Osteocyte (in vitro differentiated cells): Measurements from ENCODE around the gene WDR4. TPM values are rescaled to one million over a fixed set of nuclear protein-coding genes. Genes with fewer than 3 reads are reported as not detected.
"Not testable (repeated sequence)": the region's sequence is repeated elsewhere in the genome, so short reads cannot be mapped to it uniquely, and the experiment has no call there.

Experiments
- DNase-seq: peaks from one replicate; pipeline ENCODE4 v3.0.0; 2021; ENCODE audit warnings: mixed read lengths; ENCODE audit not compliant: unreplicated experiment; ENCODE audit errors: extremely low spot score
- H3K27ac Mint-ChIP-seq: one replicate; pipeline ENCODE4 v1.8.0; 2021; ENCODE audit warnings: mild to moderate bottlenecking, mixed read lengths; ENCODE audit not compliant: unreplicated experiment
- H3K27me3 Mint-ChIP-seq: one replicate; pipeline ENCODE4 v1.8.0; 2021; ENCODE audit warnings: mixed read lengths; ENCODE audit not compliant: unreplicated experiment
- H3K36me3 Mint-ChIP-seq: one replicate; pipeline ENCODE4 v1.8.0; 2021; ENCODE audit warnings: mixed read lengths; ENCODE audit not compliant: unreplicated experiment
- H3K4me1 Mint-ChIP-seq: one replicate; pipeline ENCODE4 v1.8.0; 2021; ENCODE audit warnings: mixed read lengths; ENCODE audit not compliant: unreplicated experiment
- H3K4me3 Mint-ChIP-seq: one replicate; pipeline ENCODE4 v1.8.0; 2021; ENCODE audit warnings: mild to moderate bottlenecking, moderate library complexity, mixed read lengths; ENCODE audit not compliant: unreplicated experiment
- H3K9me3 Mint-ChIP-seq: one replicate; pipeline ENCODE4 v1.8.0; 2021; ENCODE audit warnings: mixed read lengths; ENCODE audit not compliant: unreplicated experiment
- total RNA-seq: library from RNA; stranded (reverse); gene quantifications from 2 replicates; pipeline ENCODE4 v1.2.1, GENCODE V29; 2021
- TF ChIP-seq, protein P1 (sequence below): fragments of 200-600 bp; sonication (generic); IDR thresholded peaks from 2 replicates; pipeline ENCODE4 v1.5.0; 2021; ENCODE audit warnings: antibody characterized with exemption, mild to moderate bottlenecking, moderate library complexity

WDR4 gene
- total RNA-seq, 1 donor from 2014 or later = 15.7 TPM

DNA sequence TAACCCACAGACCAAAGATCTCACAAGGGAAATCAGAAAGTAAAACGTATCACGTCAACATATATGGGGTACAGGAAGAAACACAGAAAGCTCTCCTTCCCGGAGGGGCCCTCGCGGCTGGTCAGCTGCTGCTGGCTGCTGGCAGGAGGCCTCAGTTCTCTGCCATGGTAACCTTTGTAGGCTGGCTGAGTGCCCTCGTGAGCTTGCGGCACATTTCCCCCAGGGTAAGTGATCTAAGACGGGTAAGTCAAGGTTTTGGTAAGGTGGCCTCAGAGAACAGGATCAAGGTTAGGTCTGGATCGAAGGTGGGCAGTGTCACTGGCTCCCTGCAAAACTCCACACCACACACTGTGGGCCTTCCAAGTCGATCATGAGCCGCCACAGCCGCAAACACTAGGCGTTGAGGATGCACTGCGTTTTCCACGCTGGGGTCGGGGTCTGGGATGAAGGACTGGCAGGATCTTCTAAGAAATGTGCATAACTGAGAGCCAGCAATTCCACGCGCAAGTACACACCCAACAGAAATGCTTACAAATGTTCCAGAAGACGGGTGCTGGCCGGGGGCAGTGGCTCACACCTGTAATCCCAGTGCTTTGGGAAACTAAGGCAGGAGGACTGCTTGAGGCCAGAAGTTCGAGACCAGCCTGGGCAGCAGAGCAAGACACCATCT, 33.9 kb downstream of the WDR4 start:
- Mint-ChIP-seq H3K36me3 (peaks cover 17% of the 10 kb centered on the region), H3K9me3 (no peaks in the 10 kb centered on the region), H3K4me3 (no peak overlapping the region), H3K27me3 (no peaks in the 10 kb centered on the region), H3K27ac (no peak overlapping the region), H3K4me1 (peaks cover 6% of the 10 kb centered on the region)
- TF ChIP-seq, protein P1, sequence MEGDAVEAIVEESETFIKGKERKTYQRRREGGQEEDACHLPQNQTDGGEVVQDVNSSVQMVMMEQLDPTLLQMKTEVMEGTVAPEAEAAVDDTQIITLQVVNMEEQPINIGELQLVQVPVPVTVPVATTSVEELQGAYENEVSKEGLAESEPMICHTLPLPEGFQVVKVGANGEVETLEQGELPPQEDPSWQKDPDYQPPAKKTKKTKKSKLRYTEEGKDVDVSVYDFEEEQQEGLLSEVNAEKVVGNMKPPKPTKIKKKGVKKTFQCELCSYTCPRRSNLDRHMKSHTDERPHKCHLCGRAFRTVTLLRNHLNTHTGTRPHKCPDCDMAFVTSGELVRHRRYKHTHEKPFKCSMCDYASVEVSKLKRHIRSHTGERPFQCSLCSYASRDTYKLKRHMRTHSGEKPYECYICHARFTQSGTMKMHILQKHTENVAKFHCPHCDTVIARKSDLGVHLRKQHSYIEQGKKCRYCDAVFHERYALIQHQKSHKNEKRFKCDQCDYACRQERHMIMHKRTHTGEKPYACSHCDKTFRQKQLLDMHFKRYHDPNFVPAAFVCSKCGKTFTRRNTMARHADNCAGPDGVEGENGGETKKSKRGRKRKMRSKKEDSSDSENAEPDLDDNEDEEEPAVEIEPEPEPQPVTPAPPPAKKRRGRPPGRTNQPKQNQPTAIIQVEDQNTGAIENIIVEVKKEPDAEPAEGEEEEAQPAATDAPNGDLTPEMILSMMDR = no peak
- no peak for DNase-seq

DNA sequence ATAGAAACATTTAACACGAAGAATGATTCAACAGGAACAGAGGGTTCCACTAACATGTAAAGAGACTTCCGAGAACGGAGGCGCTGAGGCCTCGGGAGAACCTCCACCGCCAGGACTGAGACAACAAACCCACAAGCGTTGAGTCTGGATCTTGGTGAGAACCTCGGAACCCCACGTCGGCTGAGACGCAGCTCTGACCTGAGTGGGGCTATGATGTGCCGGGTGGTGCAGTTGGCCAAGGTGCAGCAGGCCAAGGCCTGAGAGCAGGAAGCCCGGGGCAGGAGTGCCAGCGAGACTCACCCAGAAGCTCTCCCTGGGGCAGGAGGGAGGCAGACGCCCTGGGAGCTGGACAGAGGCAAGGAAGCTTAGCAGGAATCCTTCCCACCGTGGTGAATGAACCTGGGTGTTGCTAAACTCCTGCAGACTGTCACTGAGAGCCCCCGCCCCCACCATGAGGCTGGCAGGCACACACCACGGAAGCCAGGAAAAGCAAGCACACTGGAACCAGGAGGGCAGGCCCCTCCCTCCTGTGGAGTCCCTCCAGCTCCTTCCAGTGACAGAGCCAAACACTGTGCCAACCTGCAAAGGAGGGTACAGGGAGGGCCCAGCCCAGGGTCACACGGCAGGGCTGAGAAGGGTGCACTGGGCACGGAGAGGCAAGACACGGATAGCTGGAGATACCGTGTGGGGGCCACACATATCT, 34.8 kb downstream of the WDR4 start:
- TF ChIP-seq, protein P1 = no peak
- Mint-ChIP-seq H3K9me3 (no peaks in the 10 kb centered on the region), H3K36me3 (peaks cover 17% of the 10 kb centered on the region), H3K27ac (no peak overlapping the region), H3K4me3 (no peak overlapping the region), H3K4me1 (peaks cover 6% of the 10 kb centered on the region), H3K27me3 (no peaks in the 10 kb centered on the region)
- no peak for DNase-seq

- Mint-ChIP-seq H3K4me1 (peaks cover 6% of the 10 kb centered on the region), H3K36me3 (peaks cover 17% of the 10 kb centered on the region), H3K9me3 (no peaks in the 10 kb centered on the region), H3K4me3 (no peak overlapping the region), H3K27ac (no peak overlapping the region), H3K27me3 (no peaks in the 10 kb centered on the region)
- TF ChIP-seq, protein P1 = no peak
- peak; percentile 30 for DNase-seq
These were observed 36.3 kb downstream of the WDR4 start for GRCh38 chr21:42843056-42843455.

GRCh38 chr21:42841916-42842655, 37.3 kb downstream of the WDR4 start:
- H3K27me3 Mint-ChIP-seq, H3K4me1 Mint-ChIP-seq, H3K4me3 Mint-ChIP-seq, H3K27ac Mint-ChIP-seq, H3K9me3 Mint-ChIP-seq: not testable (repeated sequence)
- peak; percentile 80 for DNase-seq
- H3K36me3 Mint-ChIP-seq = peaks cover 17% of the 10 kb centered on the region

DNA sequence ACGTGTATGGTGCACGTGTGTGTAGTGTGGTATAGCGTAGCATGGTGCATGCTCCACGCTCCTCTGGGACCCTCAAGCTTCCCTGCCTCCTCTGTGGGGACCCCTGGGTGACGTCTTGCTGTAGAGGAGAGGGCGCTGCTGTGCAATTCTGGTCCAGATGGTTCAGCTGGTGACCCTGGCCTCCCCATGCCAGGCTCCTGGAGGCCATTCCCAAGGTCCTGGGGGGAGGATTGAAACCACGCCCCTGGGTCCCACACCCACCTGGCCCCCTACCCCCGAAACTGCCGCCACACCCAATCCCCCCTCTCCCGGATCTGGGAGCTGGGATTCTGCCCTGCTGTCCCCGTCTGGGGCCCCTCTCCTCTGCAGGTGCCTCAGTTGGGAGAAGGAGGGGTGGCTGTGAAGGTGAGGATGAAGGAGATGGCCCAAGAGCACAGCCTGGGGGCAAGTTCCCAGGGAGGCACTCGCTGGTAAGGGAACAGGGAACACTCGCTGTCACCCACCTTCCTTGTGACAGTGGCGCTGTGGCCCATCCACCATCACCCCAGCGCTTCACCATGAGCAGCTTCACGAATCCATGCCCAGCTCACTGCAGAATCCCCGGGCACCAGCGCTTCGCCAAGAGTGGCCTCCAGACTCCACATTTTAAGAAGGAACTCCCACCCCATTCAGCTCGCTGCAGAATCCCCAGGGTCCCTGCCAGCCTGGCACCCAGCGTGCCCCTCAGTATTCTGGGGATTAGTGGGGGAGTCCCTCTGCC, 38.0 kb downstream of the WDR4 start:
- peak; percentile 81 for DNase-seq
- H3K4me3 Mint-ChIP-seq = no peak overlapping the region
- H3K4me1 Mint-ChIP-seq = peaks cover 6% of the 10 kb centered on the region
- H3K9me3 Mint-ChIP-seq = no peaks in the 10 kb centered on the region
- no peak overlapping the region for H3K27ac Mint-ChIP-seq
- H3K36me3 Mint-ChIP-seq = peaks cover 14% of the 10 kb centered on the region
- TF ChIP-seq, protein P1 = no peak
- H3K27me3 Mint-ChIP-seq = no peaks in the 10 kb centered on the region
